Activated CD4-positive, alpha-beta T cell treated with anti-CD3 and anti-CD28 coated beads, Interleukin-2, amount 50 U/mL, for 16 hours (primary cell): ENCODE measurements around the gene ASB7.

ENCODE experiments used
- DNase-seq: peaks from one replicate; pipeline ENCODE4 v3.0.0-alpha.2; 2020

ASB7 gene

GRCh38 chr15:100598655-100599054, 3.7 kb upstream of the ASB7 start:
- no peak for DNase-seq

- peak; percentile 52 for DNase-seq
These were observed 1.2 kb upstream of the ASB7 start for GRCh38 chr15:100601163-100601562.

GRCh38 chr15:100601617-100602063, 749 bp upstream of the ASB7 start:
- no peak for DNase-seq

- peak; percentile 83 for DNase-seq
These were observed 519 bp downstream of the ASB7 start for GRCh38 chr15:100602823-100603393.

GRCh38 chr15:100612539-100612938, 10.2 kb downstream of the ASB7 start:
- no peak for DNase-seq

- DNase-seq: no peak
These were observed 10.8 kb downstream of the ASB7 start for GRCh38 chr15:100613208-100613607.

- DNase-seq: no peak
These were observed 11.9 kb downstream of the ASB7 start for GRCh38 chr15:100614336-100614735.

GRCh38 chr15:100614918-100615317, 12.5 kb downstream of the ASB7 start:
- no peak for DNase-seq

- no peak for DNase-seq
These were observed 13.4 kb downstream of the ASB7 start for GRCh38 chr15:100615801-100616200.

GRCh38 chr15:100616700-100617099, 14.3 kb downstream of the ASB7 start:
- no peak for DNase-seq

- no peak for DNase-seq
These were observed 20.9 kb downstream of the ASB7 start for GRCh38 chr15:100623301-100623700.

GRCh38 chr15:100627789-100628395, 25.5 kb downstream of the ASB7 start:
- DNase-seq: peak; percentile 71

GRCh38 chr15:100628746-100629145, 26.4 kb downstream of the ASB7 start:
- no peak for DNase-seq

- no peak for DNase-seq
These were observed 29.4 kb downstream of the ASB7 start for GRCh38 chr15:100631831-100632230.

GRCh38 chr15:100633763-100634075, 31.3 kb downstream of the ASB7 start:
- DNase-seq: no peak

GRCh38 chr15:100635406-100636071, 33.1 kb downstream of the ASB7 start:
- no peak for DNase-seq

GRCh38 chr15:100638177-100638730, 35.9 kb downstream of the ASB7 start:
- DNase-seq: no peak

GRCh38 chr15:100642213-100642949, 40.0 kb downstream of the ASB7 start:
- DNase-seq: no peak

- DNase-seq: no peak
These were observed 40.6 kb downstream of the ASB7 start for GRCh38 chr15:100642950-100643338.

- no peak for DNase-seq
These were observed 43.3 kb downstream of the ASB7 start for GRCh38 chr15:100645671-100646070.

GRCh38 chr15:100648951-100649350, 46.6 kb downstream of the ASB7 start:
- DNase-seq: no peak

GRCh38 chr15:100650685-100651084, 48.3 kb downstream of the ASB7 start:
- no peak for DNase-seq

- no peak for DNase-seq
These were observed 48.9 kb downstream of the ASB7 start for GRCh38 chr15:100651253-100651652.

- no peak for DNase-seq
These were observed 49.7 kb downstream of the ASB7 start for GRCh38 chr15:100652116-100652515.
